Naive thymus-derived CD8-positive, alpha-beta T cell (primary cell): Measurements from ENCODE around the gene STEAP1. TPM values are rescaled to one million over a fixed set of nuclear protein-coding genes. Genes with fewer than 3 reads are reported as not detected.
"Not testable (repeated sequence)": the region's sequence is repeated elsewhere in the genome, so short reads cannot be mapped to it uniquely, and the experiment has no call there.

Experiments used
- ATAC-seq, 2 donors: fragments of 150-1000 bp; cut with Tn5 transposase in 1 of 2; sonication (Bioruptor Pico), chemical (Tn5 transposase) in 1 of 2; 1 replicate in 1 of 2; 2 replicates in 1 of 2; pipeline ENCODE4 v1.10.0; 2021; ENCODE audit warnings: mild to moderate bottlenecking in 2 of 2, moderate library complexity in 2 of 2
- POLR2A ChIA-PET: fragments of 350-600 bp; sonication (Branson Sonifier 250); formaldehyde crosslinking; loops from one replicate; lab custom pipeline; 2021; ENCODE audit warnings: antibody characterized with exemption; lab: Charles Lee
- DNase-seq, 10 donors: peaks; one replicate each; pipeline versions ENCODE4 v3.0.0 to v3.0.0-alpha.2; 2020 to 2022
- H3K27ac Mint-ChIP-seq, 10 donors: one replicate each; pipeline ENCODE4 v1.8.0; 2020 to 2022; ENCODE audit warnings: mild to moderate bottlenecking in 10 of 10, mixed read lengths in 10 of 10, moderate library complexity in 4 of 10, inconsistent platforms in 1 of 10
- H3K27me3 Mint-ChIP-seq, 5 donors: one replicate each; pipeline ENCODE4 v1.8.0; 2021 to 2022; ENCODE audit warnings: mixed read lengths in 5 of 5
- H3K36me3 Mint-ChIP-seq, 3 donors: one replicate each; pipeline ENCODE4 v1.8.0; 2020 to 2022; ENCODE audit warnings: mixed read lengths in 3 of 3, mild to moderate bottlenecking in 2 of 3, inconsistent platforms in 1 of 3
- H3K4me1 Mint-ChIP-seq, 4 donors: one replicate each; pipeline ENCODE4 v1.8.0; 2021 to 2022; ENCODE audit warnings: mixed read lengths in 4 of 4
- H3K4me3 Mint-ChIP-seq, 10 donors: one replicate each; pipeline ENCODE4 v1.8.0; 2020 to 2022; ENCODE audit warnings: mild to moderate bottlenecking in 10 of 10, mixed read lengths in 10 of 10, moderate library complexity in 6 of 10, inconsistent platforms in 1 of 10
- H3K9me3 Mint-ChIP-seq, 9 donors: one replicate each; pipeline ENCODE4 v1.8.0; 2020 to 2022; ENCODE audit warnings: mixed read lengths in 9 of 9, mild to moderate bottlenecking in 3 of 9, inconsistent platforms in 1 of 9, moderate library complexity in 1 of 9
- polyA plus RNA-seq, 3 donors: library from polyadenylated mRNA; unstranded; fragments of 300-500 nt; fragmentation: Illumina TruSeq; gene quantifications; one replicate each; pipeline ENCODE4 v1.2.3, GENCODE V29; 2021
- total RNA-seq, 8 experiments: library from RNA in 2 of 8; stranded (reverse) in 2 of 8; gene quantifications; one replicate each; pipeline ENCODE4 v1.2.3 and lab custom pipeline; 2021 to 2026

STEAP1 gene
- total RNA-seq (not detected), polyA plus RNA-seq (under 1 TPM in 1 of 3 donors, not detected in 2; 0.28 TPM), total RNA-seq (lab: John Stamatoyannopoulos, UW) (0 to 0.26 (median 0.04) reads per million in 6 experiments)

GRCh38 chr7:90153943-90154771, at the start of gene STEAP1:
STEAP1 (plus strand) TSS chr7:90154469; CDS start chr7:90159789, 5,320 bp downstream.
- ATAC-seq, result peak; percentile 94 to 98
- H3K9me3 Mint-ChIP-seq, H3K36me3 Mint-ChIP-seq, POLR2A ChIA-PET, H3K4me1 Mint-ChIP-seq: not testable (repeated sequence)
- Mint-ChIP-seq H3K4me3 (peak within 1 kb of the TSS; percentile 59 to 75 (median 66)), H3K27me3 (peaks cover 8 to 46% (median 23%) of the 10 kb centered on the region in 5 donors), H3K27ac (peak within 1 kb of the TSS in 1 of 10 donors; percentile 49)
- DNase-seq, result peak; percentile 65 to 88 (median 82)

- H3K27ac Mint-ChIP-seq, H3K4me3 Mint-ChIP-seq, DNase-seq, H3K36me3 Mint-ChIP-seq, ATAC-seq, H3K9me3 Mint-ChIP-seq, POLR2A ChIA-PET: not testable (repeated sequence)
- H3K4me1 Mint-ChIP-seq, result peaks cover 8 to 15% (median 13%) of the 10 kb centered on the region in 4 donors
- peaks cover 3 to 27% (median 20%) of the 10 kb centered on the region in 5 donors for H3K27me3 Mint-ChIP-seq
Observed at GRCh38 chr7:90114972-90115371, 39.3 kb upstream of the STEAP1 start.

- Mint-ChIP-seq H3K4me1 (peaks cover 12 to 18% (median 13%) of the 10 kb centered on the region in 4 donors), H3K4me3 (peak overlapping the region; percentile 73 to 94 (median 80)), H3K27me3 (peaks cover 3 to 34% (median 26%) of the 10 kb centered on the region in 5 donors), H3K27ac (peak overlapping the region in 2 of 10 donors; percentile 15 to 57)
- peak; percentile 53 to 63 for ATAC-seq
- H3K9me3 Mint-ChIP-seq, H3K36me3 Mint-ChIP-seq, POLR2A ChIA-PET: not testable (repeated sequence)
- peak in 1 of 10 donors; percentile 22 for DNase-seq
Observed at GRCh38 chr7:90118551-90119177, 35.6 kb upstream of the STEAP1 start.

GRCh38 chr7:90119178-90119971, 34.9 kb upstream of the STEAP1 start:
- Mint-ChIP-seq H3K36me3 (no peaks in the 10 kb centered on the region), H3K9me3 (no peaks in the 10 kb centered on the region), H3K4me1 (peaks cover 12 to 18% (median 13%) of the 10 kb centered on the region in 4 donors), H3K27me3 (peaks cover 3 to 34% (median 26%) of the 10 kb centered on the region in 5 donors), H3K4me3 (peak overlapping the region; percentile 73 to 94 (median 80)), H3K27ac (peak overlapping the region in 4 of 10 donors; percentile 20 to 85 (median 65))
- ATAC-seq (peak; percentile 73 to 87), DNase-seq (peak; percentile 3 to 67 (median 18))
- POLR2A ChIA-PET, result no interaction called here

GRCh38 chr7:90120205-90120604, 34.1 kb upstream of the STEAP1 start:
- DNase-seq, ATAC-seq, H3K36me3 Mint-ChIP-seq, POLR2A ChIA-PET, H3K9me3 Mint-ChIP-seq: not testable (repeated sequence)
- Mint-ChIP-seq H3K4me1 (peaks cover 12 to 18% (median 13%) of the 10 kb centered on the region in 4 donors), H3K4me3 (peak overlapping the region; percentile 61 to 94 (median 78)), H3K27ac (peak overlapping the region in 2 of 10 donors; percentile 20 to 25), H3K27me3 (peaks cover 3 to 34% (median 26%) of the 10 kb centered on the region in 5 donors)

- H3K4me1 Mint-ChIP-seq, POLR2A ChIA-PET, H3K4me3 Mint-ChIP-seq, H3K36me3 Mint-ChIP-seq, H3K9me3 Mint-ChIP-seq, H3K27ac Mint-ChIP-seq, ATAC-seq, DNase-seq: not testable (repeated sequence)
- peaks cover 7 to 46% (median 18%) of the 10 kb centered on the region in 5 donors for H3K27me3 Mint-ChIP-seq
Observed at GRCh38 chr7:90131746-90132145, 22.5 kb upstream of the STEAP1 start.

GRCh38 chr7:90147079-90147960, 6.9 kb upstream of the STEAP1 start:
- ATAC-seq, H3K36me3 Mint-ChIP-seq, H3K4me1 Mint-ChIP-seq, H3K9me3 Mint-ChIP-seq, DNase-seq, POLR2A ChIA-PET, H3K27ac Mint-ChIP-seq, H3K4me3 Mint-ChIP-seq: not testable (repeated sequence)
- H3K27me3 Mint-ChIP-seq, result peaks cover 0 to 29% (median 3%) of the 10 kb centered on the region in 5 donors

GRCh38 chr7:90149428-90149827, 4.8 kb upstream of the STEAP1 start:
- H3K9me3 Mint-ChIP-seq, POLR2A ChIA-PET, H3K27ac Mint-ChIP-seq, H3K4me3 Mint-ChIP-seq, H3K36me3 Mint-ChIP-seq, H3K4me1 Mint-ChIP-seq, ATAC-seq: not testable (repeated sequence)
- peak in 1 of 10 donors; percentile 3 for DNase-seq
- peaks cover 5 to 45% (median 10%) of the 10 kb centered on the region in 5 donors for H3K27me3 Mint-ChIP-seq

- H3K27me3 Mint-ChIP-seq, result peaks cover 5 to 46% (median 19%) of the 10 kb centered on the region in 5 donors
- H3K27ac Mint-ChIP-seq, H3K4me1 Mint-ChIP-seq, DNase-seq, ATAC-seq, H3K36me3 Mint-ChIP-seq, H3K9me3 Mint-ChIP-seq, H3K4me3 Mint-ChIP-seq, POLR2A ChIA-PET: not testable (repeated sequence)
Observed at GRCh38 chr7:90151884-90152283, 2.4 kb upstream of the STEAP1 start.

GRCh38 chr7:90152642-90153253, 1.5 kb upstream of the STEAP1 start:
- H3K4me1 Mint-ChIP-seq, ATAC-seq, H3K36me3 Mint-ChIP-seq, POLR2A ChIA-PET, H3K27ac Mint-ChIP-seq, H3K9me3 Mint-ChIP-seq: not testable (repeated sequence)
- H3K4me3 Mint-ChIP-seq, result peak overlapping the region in 3 of 10 donors; percentile 14 to 25 (median 20)
- peak in 4 of 10 donors; percentile 9 to 41 (median 33) for DNase-seq
- peaks cover 8 to 46% (median 23%) of the 10 kb centered on the region in 5 donors for H3K27me3 Mint-ChIP-seq

GRCh38 chr7:90155206-90155605, 937 bp downstream of the STEAP1 start:
- Mint-ChIP-seq H3K4me3 (peak overlapping the region in 1 of 10 donors; percentile 65), H3K27ac (no peak overlapping the region), H3K36me3 (no peaks in the 10 kb centered on the region), H3K9me3 (no peaks in the 10 kb centered on the region), H3K4me1 (peaks cover 2 to 8% (median 5%) of the 10 kb centered on the region in 4 donors), H3K27me3 (peaks cover 8 to 46% (median 23%) of the 10 kb centered on the region in 5 donors)
- POLR2A ChIA-PET, result no interaction called here
- DNase-seq (no peak), ATAC-seq (no peak)
